ENCODE data around the gene EFNA4. TPM values are rescaled to one million over a fixed set of nuclear protein-coding genes. Genes with fewer than 3 reads are reported as not detected.

Gene EFNA4
- total RNA-seq, 1 experiment from 2014 or later: 9.8 TPM

DNA sequence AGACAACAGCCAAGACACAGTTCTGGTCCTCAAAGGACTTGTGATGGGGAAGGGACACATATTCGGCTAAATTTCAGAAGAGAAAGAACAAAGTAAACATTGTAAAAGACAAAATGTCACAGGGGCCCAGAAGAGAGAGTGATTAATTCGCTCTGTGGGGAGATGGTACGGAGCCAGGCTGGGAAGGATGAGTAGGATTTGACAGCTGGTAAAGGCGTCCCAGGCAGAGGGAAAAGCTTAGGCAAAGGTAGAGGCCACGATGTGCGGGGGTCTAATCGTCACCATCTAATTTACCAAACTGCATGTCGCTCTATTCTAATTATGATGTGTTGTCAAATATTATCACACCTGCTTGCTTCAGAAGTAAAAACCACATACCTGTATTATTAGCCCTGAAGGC is 46.8 kb downstream of the EFNA4 start (continued):
- no peak for TF ChIP-seq SP1 (IDR thresholded peaks at IDR 0.05; ENCODE audit: low read depth)
- no peak for TF ChIP-seq EZH2phosphoT487 (IDR thresholded peaks at IDR 0.05; ENCODE audit: borderline replicate concordance)
- TF ChIP-seq, protein P1, sequence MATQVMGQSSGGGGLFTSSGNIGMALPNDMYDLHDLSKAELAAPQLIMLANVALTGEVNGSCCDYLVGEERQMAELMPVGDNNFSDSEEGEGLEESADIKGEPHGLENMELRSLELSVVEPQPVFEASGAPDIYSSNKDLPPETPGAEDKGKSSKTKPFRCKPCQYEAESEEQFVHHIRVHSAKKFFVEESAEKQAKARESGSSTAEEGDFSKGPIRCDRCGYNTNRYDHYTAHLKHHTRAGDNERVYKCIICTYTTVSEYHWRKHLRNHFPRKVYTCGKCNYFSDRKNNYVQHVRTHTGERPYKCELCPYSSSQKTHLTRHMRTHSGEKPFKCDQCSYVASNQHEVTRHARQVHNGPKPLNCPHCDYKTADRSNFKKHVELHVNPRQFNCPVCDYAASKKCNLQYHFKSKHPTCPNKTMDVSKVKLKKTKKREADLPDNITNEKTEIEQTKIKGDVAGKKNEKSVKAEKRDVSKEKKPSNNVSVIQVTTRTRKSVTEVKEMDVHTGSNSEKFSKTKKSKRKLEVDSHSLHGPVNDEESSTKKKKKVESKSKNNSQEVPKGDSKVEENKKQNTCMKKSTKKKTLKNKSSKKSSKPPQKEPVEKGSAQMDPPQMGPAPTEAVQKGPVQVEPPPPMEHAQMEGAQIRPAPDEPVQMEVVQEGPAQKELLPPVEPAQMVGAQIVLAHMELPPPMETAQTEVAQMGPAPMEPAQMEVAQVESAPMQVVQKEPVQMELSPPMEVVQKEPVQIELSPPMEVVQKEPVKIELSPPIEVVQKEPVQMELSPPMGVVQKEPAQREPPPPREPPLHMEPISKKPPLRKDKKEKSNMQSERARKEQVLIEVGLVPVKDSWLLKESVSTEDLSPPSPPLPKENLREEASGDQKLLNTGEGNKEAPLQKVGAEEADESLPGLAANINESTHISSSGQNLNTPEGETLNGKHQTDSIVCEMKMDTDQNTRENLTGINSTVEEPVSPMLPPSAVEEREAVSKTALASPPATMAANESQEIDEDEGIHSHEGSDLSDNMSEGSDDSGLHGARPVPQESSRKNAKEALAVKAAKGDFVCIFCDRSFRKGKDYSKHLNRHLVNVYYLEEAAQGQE (IDR thresholded peaks at IDR 0.05; ENCODE audit: low read depth): no peak
- no peak for TF ChIP-seq CEBPB (IDR thresholded peaks at IDR 0.05; ENCODE audit: low read depth)
- no peak for TF ChIP-seq CBX3 (IDR thresholded peaks at IDR 0.05; ENCODE audit: low read depth)
- no peak for TF ChIP-seq MAX (IDR thresholded peaks at IDR 0.05)

DNA sequence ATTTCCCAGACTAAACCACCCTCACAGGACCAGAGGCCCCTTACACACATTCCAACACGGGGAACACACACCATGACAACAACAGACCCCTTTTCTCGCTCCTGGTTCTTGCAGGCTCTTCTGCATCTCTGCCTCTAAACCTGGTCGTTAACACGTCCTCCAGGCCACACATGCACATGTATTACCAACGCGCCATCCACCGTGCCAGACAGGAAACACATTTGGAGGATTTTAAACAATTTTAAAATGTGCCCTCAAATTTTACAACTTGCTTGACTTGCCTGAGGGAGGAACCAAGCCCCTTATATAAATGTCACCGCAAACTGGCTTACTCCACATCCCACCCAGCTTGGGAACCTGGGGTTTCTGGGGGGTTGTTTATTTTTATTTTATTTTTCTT is 47.3 kb downstream of the EFNA4 start:
- no peaks in the 10 kb centered on the region for H3K36me3 ChIP-seq (ENCODE audit: control insufficient read depth in 1 of 2, insufficient read depth in 2 of 2, low read length in 2 of 2)
- ChIA-PET RAD21 (ENCODE audit: low non-redundant PET in 1 of 2, low total read pairs in 2 of 2, uncharacterized antibody in 2 of 2, unreplicated experiment in 2 of 2) (no interaction called here), POLR2A (no interaction called here), CTCF (no interaction called here)
- no peak overlapping the region for H3K9ac ChIP-seq (ENCODE audit: low read length)
- no peak for TF ChIP-seq RAD21 (IDR thresholded peaks at IDR 0.05; ENCODE audit: low read depth)
- no peak for TF ChIP-seq SP1 (IDR thresholded peaks at IDR 0.05; ENCODE audit: low read depth)
- no peak for TF ChIP-seq MAX (IDR thresholded peaks at IDR 0.05)
- no peak for TF ChIP-seq TCF7L2 (IDR thresholded peaks at IDR 0.05; ENCODE audit: borderline replicate concordance, extremely low read depth, insufficient read depth, insufficient read length)
- no peak for TF ChIP-seq JUND (IDR thresholded peaks at IDR 0.05)
- TF ChIP-seq CEBPB (IDR thresholded peaks at IDR 0.05; ENCODE audit: low read depth): no peak
- TF ChIP-seq CBX3 (IDR thresholded peaks at IDR 0.05; ENCODE audit: low read depth): no peak
- TF ChIP-seq EZH2 (IDR thresholded peaks at IDR 0.05): no peak
- no peak for TF ChIP-seq POLR2AphosphoS5 (IDR thresholded peaks at IDR 0.05; ENCODE audit: low read depth, low read length)
- no peak for TF ChIP-seq FOSL1 (IDR thresholded peaks at IDR 0.05; ENCODE audit: low read depth)
- no peak for TF ChIP-seq EZH2phosphoT487 (IDR thresholded peaks at IDR 0.05; ENCODE audit: borderline replicate concordance)
- no peak for TF ChIP-seq ZFX (IDR thresholded peaks at IDR 0.05)
- no peak for TF ChIP-seq POLR2A (IDR thresholded peaks at IDR 0.05; ENCODE audit: borderline replicate concordance, extremely low read depth, insufficient read depth, insufficient read length)
- no peak for TF ChIP-seq CTCF (IDR thresholded peaks at IDR 0.05 in 2 of 3, conservative IDR thresholded peaks at IDR 0.05 in 1 of 3; ENCODE audit: borderline replicate concordance in 1 of 3, insufficient read depth in 1 of 3, low read depth in 2 of 3, low read length in 2 of 3)
- no peak for TF ChIP-seq YY1 (IDR thresholded peaks at IDR 0.05; ENCODE audit: extremely low read depth, insufficient replicate concordance, low read depth, low read length)
- no peak for TF ChIP-seq SIN3A (IDR thresholded peaks at IDR 0.05; ENCODE audit: low read depth)
- no peak for TF ChIP-seq ZNF274 (IDR thresholded peaks at IDR 0.05; ENCODE audit: low read depth, low read length)
- intact Hi-C loops (cut with micrococcal nuclease): loop anchor here (5.0 kb wide), 1 partner anchor 56 kb away; no protein-coding TSS in a partner anchor
- ATAC-seq (no peak), DNase-seq (ENCODE audit: low read depth, low spot score) (no peak)
- H3K27ac ChIP-seq (ENCODE audit: low read depth, low read length): no peak overlapping the region
- H3K27me3 ChIP-seq (ENCODE audit: insufficient read depth, low read length): no peaks in the 10 kb centered on the region
- H3K9me2 ChIP-seq (ENCODE audit: insufficient read depth): no peaks in the 10 kb centered on the region
- no peaks in the 10 kb centered on the region for H4K20me1 ChIP-seq (ENCODE audit: insufficient read depth)
- no peaks in the 10 kb centered on the region for H3K9me3 ChIP-seq (ENCODE audit: control insufficient read depth in 1 of 2, insufficient read depth in 1 of 2, low read depth in 1 of 2, low read length in 2 of 2)
- H2AFZ ChIP-seq (ENCODE audit: low read depth, low read length, poor library complexity, severe bottlenecking): no peak overlapping the region
- H3K4me1 ChIP-seq (ENCODE audit: control insufficient read depth in 1 of 2, insufficient read depth in 2 of 2, low read length in 2 of 2): peaks cover 0 to 3% of the 10 kb centered on the region in 2 experiments; a peak in 1 of 4 replicates
- no peak overlapping the region for H3K4me3 ChIP-seq (replicated peaks in 1 of 2; ENCODE audit: low read depth in 1 of 2, low read length in 2 of 2)
- no peaks in the 10 kb centered on the region for H3K79me2 ChIP-seq (ENCODE audit: insufficient read depth, low read length)
- BruUV-seq (replicated peaks): no TSS peak
- H3K4me2 ChIP-seq (ENCODE audit: low read length): no peak overlapping the region
